ENCODE measurements around the gene KMT5B.
A peak's percentile ranks its signal among the peaks of the same experiment; 100 is the strongest.

The KMT5B gene

DNA sequence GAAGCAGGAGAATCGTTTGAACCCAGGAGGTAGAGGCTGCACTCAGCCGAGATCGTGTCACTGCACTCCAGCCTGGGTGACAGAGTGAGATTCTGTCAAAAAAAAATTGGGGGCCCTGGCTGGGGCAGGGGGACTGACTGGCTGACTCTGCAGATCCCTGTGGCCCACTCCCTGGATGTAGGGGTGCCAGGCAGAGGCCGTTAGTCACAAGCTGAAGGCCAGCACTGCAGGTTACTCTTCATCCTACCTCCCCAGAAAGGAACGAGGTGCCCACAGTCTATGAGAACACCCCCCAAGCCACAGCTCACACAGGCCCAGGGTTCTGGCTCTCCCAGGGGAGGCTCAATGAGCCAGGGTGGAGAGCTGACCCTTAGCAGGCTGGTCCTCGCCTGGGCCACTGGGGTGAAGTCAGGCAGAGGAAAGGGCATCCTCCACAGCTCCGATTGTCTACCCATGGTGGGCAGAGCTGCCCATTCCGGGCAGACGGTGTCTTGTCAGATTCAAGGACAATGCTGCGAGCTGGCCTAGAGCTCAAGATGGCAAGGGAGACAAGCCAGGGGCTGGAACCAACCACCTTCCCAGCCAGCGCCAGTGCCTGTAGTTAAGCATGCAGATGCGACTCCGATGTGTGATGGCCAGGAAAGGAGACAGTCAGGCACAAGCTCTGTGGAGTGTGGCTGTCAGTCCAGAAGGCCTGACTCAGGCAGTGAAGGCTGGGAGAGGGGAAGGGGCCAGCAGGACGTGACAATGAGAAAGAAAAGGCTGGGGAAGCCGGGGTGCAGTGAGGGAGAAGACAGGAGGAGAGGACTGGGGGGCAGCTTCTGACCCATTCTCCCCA is 46.2 kb upstream of the KMT5B start:
- POLR2A ChIA-PET: interaction anchor here (0.7 to 4.6 kb wide), 3 partner anchors 12 to 195 kb away, joined by 3 to 39 read pairs (median 5); partner anchors contain the start of gene C11orf24
- DNase-seq (ENCODE audit: low read depth, low spot score): no peak
- H3K4me3 ChIP-seq (ENCODE audit: low read depth, low read length): no peak overlapping the region
- TF ChIP-seq, protein P1, sequence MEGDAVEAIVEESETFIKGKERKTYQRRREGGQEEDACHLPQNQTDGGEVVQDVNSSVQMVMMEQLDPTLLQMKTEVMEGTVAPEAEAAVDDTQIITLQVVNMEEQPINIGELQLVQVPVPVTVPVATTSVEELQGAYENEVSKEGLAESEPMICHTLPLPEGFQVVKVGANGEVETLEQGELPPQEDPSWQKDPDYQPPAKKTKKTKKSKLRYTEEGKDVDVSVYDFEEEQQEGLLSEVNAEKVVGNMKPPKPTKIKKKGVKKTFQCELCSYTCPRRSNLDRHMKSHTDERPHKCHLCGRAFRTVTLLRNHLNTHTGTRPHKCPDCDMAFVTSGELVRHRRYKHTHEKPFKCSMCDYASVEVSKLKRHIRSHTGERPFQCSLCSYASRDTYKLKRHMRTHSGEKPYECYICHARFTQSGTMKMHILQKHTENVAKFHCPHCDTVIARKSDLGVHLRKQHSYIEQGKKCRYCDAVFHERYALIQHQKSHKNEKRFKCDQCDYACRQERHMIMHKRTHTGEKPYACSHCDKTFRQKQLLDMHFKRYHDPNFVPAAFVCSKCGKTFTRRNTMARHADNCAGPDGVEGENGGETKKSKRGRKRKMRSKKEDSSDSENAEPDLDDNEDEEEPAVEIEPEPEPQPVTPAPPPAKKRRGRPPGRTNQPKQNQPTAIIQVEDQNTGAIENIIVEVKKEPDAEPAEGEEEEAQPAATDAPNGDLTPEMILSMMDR (IDR thresholded peaks at IDR 0.05; ENCODE audit: insufficient read depth, low read length, missing control alignments): no peak
- CTCF ChIA-PET: interaction anchor here (1.0 to 6.3 kb wide), 11 partner anchors 11 to 189 kb away, joined by 3 to 150 read pairs (median 12); partner anchors contain the start of gene C11orf24

DNA sequence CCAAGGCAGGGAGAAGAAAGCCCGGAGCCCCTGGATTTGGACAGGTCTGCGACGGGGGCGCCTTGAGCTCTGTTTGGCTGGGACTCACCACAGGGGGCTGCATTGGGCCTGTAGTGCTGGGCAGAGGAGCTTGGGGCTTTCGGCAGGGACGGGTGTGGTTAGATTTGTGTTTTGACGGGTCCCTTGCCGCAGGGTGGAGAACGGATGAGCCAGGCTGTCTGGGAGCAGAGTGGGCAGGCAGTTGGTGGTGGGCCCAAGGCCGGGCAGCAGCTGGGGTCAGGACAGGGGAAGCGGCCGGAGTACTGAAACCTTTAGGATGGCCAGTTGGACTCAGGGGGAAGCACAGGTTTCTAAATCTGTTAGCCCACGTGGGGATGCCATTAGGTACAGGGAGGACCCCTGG is 45.3 kb upstream of the KMT5B start:
- ChIA-PET CTCF (interaction anchor here (0.7 to 6.3 kb wide), 24 partner anchors 11 to 193 kb away, joined by 3 to 150 read pairs (median 8); partner anchors contain the start of gene C11orf24), POLR2A (interaction anchor here (1.1 to 4.6 kb wide), 4 partner anchors 13 to 124 kb away, joined by 4 to 39 read pairs (median 6); partner anchors contain the start of gene C11orf24)
- no peak for DNase-seq (ENCODE audit: low read depth, low spot score)
- H3K4me3 ChIP-seq (ENCODE audit: low read depth, low read length): no peak overlapping the region
- TF ChIP-seq, protein P1 (IDR thresholded peaks at IDR 0.05; ENCODE audit: insufficient read depth, low read length, missing control alignments): no peak

DNA sequence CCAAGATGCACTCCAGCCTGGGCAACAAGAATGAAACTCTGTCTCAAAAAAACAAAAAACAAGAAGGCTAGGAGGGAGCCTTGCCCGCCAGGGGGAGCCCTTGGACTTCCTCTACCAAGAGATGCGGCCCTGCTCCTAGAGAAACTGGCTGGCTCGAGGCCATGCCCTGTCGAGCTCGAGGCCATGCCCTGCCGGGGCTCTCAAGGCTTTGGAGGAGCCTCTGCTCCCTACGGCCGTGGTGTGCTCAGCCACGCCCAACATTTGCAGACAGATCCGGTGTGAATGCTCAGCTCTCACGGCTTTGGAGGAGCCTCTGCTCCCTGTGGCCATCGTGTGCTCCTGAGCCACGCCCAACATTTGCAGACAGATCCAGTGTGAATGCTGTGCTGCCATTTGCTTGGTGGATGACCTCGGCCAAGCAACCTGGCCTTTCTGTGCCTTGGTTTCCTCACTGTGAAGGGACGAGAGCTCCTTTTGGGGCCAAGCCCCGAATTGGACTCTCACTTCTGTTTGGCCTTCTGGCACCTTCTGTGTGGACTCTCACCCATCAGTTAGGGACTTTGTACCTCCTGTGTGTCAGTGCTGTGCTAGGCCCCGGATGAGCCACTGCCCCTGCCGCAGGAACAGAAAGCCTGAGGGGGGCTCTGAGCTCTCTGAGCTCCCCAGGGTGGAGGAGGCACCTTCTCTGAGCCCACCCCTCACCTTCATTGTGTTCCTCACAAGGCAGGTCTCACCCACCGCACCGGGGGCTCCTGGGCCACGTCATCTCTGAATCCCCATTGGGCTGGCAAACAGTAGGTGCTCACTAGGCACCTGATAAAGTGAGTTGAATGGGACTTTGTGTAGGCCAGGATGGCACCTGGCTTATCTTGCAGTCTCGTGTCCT is 44.6 kb upstream of the KMT5B start:
- ChIA-PET POLR2A (interaction anchor here (0.6 to 4.6 kb wide), 8 partner anchors 13 to 202 kb away, joined by 3 to 39 read pairs (median 4); partner anchors contain the start of gene C11orf24), CTCF (interaction anchor here (0.7 to 6.3 kb wide), 50 partner anchors 10 to 235 kb away, joined by 3 to 150 read pairs (median 5); partner anchors contain the start of gene C11orf24)
- H3K4me3 ChIP-seq (ENCODE audit: low read depth, low read length): no peak overlapping the region
- DNase-seq (ENCODE audit: low read depth, low spot score): peak; percentile 59
- TF ChIP-seq, protein P1 (IDR thresholded peaks at IDR 0.05; ENCODE audit: insufficient read depth, low read length, missing control alignments): peak; percentile 85

DNA sequence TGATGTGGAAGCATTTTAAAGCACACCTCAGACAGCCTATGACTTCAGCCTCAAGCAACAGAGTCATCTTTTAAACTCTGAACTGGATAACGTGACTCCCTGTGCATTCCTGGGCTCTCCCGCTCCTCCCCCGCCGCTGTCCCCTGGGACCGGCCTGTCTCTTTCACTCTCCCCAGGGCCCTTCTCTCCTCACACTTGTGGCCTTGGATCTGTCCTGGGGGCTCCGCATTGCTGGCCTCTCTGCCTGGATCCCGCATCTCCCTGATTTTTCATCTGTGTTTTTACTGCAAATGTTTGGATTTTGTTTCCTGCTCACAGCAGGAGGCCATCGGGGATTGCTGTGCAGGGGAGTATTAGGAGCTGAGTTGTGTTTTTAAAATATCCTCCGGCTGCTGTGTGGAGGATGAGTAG is 43.2 kb upstream of the KMT5B start:
- TF ChIP-seq, protein P1 (IDR thresholded peaks at IDR 0.05; ENCODE audit: insufficient read depth, low read length, missing control alignments): no peak
- CTCF ChIA-PET: interaction anchor here (1.5 to 6.3 kb wide), 19 partner anchors 9 to 192 kb away, joined by 4 to 150 read pairs (median 10); partner anchors contain the start of gene C11orf24
- POLR2A ChIA-PET: interaction anchor here (4.6 kb wide), 1 partner anchor 15 kb away, joined by 39 read pairs; the partner anchor contains the start of gene C11orf24
- peak overlapping the region; percentile 4; the same call in 1 of the 2 replicates for H3K4me3 ChIP-seq (ENCODE audit: low read depth, low read length)
- DNase-seq (ENCODE audit: low read depth, low spot score): no peak

DNA sequence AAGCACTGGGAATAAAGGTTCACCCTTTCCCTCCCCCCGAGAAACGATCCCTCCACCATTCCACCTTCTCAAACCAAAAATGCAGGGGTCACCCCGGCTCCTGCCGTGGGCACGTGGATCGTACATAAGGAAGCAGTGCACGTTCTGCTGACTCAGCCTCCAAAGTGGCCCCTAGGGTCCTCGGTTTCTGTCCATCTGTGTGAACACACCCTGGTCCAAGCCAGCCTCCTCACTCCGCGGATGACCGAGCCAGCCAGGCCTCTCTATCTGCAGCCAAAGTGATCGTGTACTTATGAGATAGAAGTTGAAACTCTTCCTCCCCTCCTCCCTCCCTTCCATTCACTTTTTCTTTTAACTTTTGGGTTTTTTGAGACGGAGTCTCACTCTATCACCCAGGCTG is 42.4 kb upstream of the KMT5B start:
- H3K4me3 ChIP-seq (ENCODE audit: low read depth, low read length): no peak overlapping the region
- POLR2A ChIA-PET: no interaction called here
- no peak for DNase-seq (ENCODE audit: low read depth, low spot score)
- CTCF ChIA-PET: interaction anchor here (5.2 to 6.3 kb wide), 2 partner anchors 15 to 43 kb away, joined by 124 to 150 read pairs; partner anchors contain the start of gene C11orf24
- TF ChIP-seq, protein P1 (IDR thresholded peaks at IDR 0.05; ENCODE audit: insufficient read depth, low read length, missing control alignments): no peak
